Esophagus squamous epithelium (tissue), 5 donors: Measurements from ENCODE around the gene CDC42EP2. TPM values are rescaled to one million over a fixed set of nuclear protein-coding genes. Genes with fewer than 3 reads are reported as not detected.
A peak's percentile ranks its signal among the peaks of the same experiment; 100 is the strongest.

ENCODE experiments used
- DNase-seq: peaks from one replicate; lab custom pipeline; 2025; lab: John Stamatoyannopoulos, UW
- H3K27ac ChIP-seq, 4 donors: fragments of 200-600 bp; sonication (generic); one replicate each; pipeline ENCODE4 v1.5.1; 2016 to 2019; ENCODE audit warnings: mild to moderate bottlenecking in 1 of 4
- H3K27me3 ChIP-seq, 4 donors: fragments of 200-600 bp; sonication (generic); 1 replicate in 3 of 4; 2 replicates in 1 of 4; pipeline versions ENCODE4 v1.5.1 to v1.6.0; 2017 to 2021; ENCODE audit warnings: antibody characterized with exemption in 1 of 4
- H3K36me3 ChIP-seq, 3 donors: fragments of 200-600 bp; sonication (generic); one replicate each; pipeline ENCODE4 v1.5.1; 2016 to 2019
- H3K4me1 ChIP-seq, 3 donors: fragments of 200-600 bp; sonication (generic); one replicate each; pipeline ENCODE4 v1.5.1; 2017 to 2019
- H3K4me3 ChIP-seq, 4 donors: fragments of 200-600 bp; sonication (generic); 1 replicate in 3 of 4; 2 replicates in 1 of 4; pipeline ENCODE4 v1.5.1; 2016 to 2019; ENCODE audit warnings: mild to moderate bottlenecking in 2 of 4, moderate library complexity in 1 of 4
- H3K9me3 ChIP-seq, 3 donors: fragments of 200-600 bp; sonication (generic); one replicate each; pipeline ENCODE4 v1.5.1; 2016 to 2019
- POLR2A ChIP-seq, 4 donors: fragments of 450-650 bp; IDR thresholded peaks; one replicate each; pipeline ENCODE4 v1.6.1; 2017; ENCODE audit warnings: antibody characterized with exemption in 4 of 4, mild to moderate bottlenecking in 4 of 4, moderate library complexity in 3 of 4
- WGBS, 2 donors: methylation state at CpG; one replicate each; pipeline ENCODE4 v1.1.5; 2018; 5-methylcytosine and 5-hydroxymethylcytosine counted together
- intact Hi-C: fragments of 100-400 bp; cut with DNase I; formaldehyde crosslinking; loops from one replicate; pipeline ENCODE4 v1.15.0; 2022
- total RNA-seq, 4 donors: library from RNA; depleted of rRNA; stranded (reverse); fragments of >200 nt; gene quantifications; one replicate each; pipeline ENCODE4 v1.1.0, GENCODE V29; 2016
- TF ChIP-seq, protein P1 (sequence below), 6 experiments: fragments of 450-650 bp in 4 of 6; fragments of 200-600 bp in 2 of 6; sonication (generic) in 2 of 6; IDR thresholded peaks; one replicate each; pipeline ENCODE4 v1.5.1; 2016 to 2019; ENCODE audit warnings: antibody characterized with exemption in 6 of 6, mild to moderate bottlenecking in 4 of 6, moderate library complexity in 4 of 6
- donor health status: DM: yes; HTN: yes; CAD: no.

CDC42EP2 gene
- total RNA-seq, 4 donors from 2014 or later = 0.76 to 11.4 (median 5.6) TPM

GRCh38 chr11:65321828-65322485 is 7.3 kb downstream of the CDC42EP2 start:
- DNase-seq = no peak

GRCh38 chr11:65323813-65324212 is 9.1 kb downstream of the CDC42EP2 start:
- TF ChIP-seq POLR2A (IDR thresholded peaks at IDR 0.05) = no peak
- TF ChIP-seq, protein P1, sequence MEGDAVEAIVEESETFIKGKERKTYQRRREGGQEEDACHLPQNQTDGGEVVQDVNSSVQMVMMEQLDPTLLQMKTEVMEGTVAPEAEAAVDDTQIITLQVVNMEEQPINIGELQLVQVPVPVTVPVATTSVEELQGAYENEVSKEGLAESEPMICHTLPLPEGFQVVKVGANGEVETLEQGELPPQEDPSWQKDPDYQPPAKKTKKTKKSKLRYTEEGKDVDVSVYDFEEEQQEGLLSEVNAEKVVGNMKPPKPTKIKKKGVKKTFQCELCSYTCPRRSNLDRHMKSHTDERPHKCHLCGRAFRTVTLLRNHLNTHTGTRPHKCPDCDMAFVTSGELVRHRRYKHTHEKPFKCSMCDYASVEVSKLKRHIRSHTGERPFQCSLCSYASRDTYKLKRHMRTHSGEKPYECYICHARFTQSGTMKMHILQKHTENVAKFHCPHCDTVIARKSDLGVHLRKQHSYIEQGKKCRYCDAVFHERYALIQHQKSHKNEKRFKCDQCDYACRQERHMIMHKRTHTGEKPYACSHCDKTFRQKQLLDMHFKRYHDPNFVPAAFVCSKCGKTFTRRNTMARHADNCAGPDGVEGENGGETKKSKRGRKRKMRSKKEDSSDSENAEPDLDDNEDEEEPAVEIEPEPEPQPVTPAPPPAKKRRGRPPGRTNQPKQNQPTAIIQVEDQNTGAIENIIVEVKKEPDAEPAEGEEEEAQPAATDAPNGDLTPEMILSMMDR (IDR thresholded peaks at IDR 0.05) = no peak
- WGBS, 2 donors = 56 to 69% methylated on average over 10 of the region's 12 CpGs
- no peak overlapping the region for H3K27ac ChIP-seq
- no peak for DNase-seq
- H3K4me1 ChIP-seq = peaks cover 4 to 39% (median 11%) of the 10 kb centered on the region in 3 donors
- no peaks in the 10 kb centered on the region for H3K27me3 ChIP-seq
- no peaks in the 10 kb centered on the region for H3K9me3 ChIP-seq
- H3K4me3 ChIP-seq = no peak overlapping the region
- H3K36me3 ChIP-seq = peaks cover 6 to 21% (median 9%) of the 10 kb centered on the region in 3 donors
- intact Hi-C loops = no loop called here

More at GRCh38 chr11:65321828-65322485, 7.3 kb downstream of the CDC42EP2 start:
- WGBS, 2 donors = 55 to 66% methylated on average over 4 of the region's 13 CpGs
- Histone ChIP-seq H3K4me3 (no peak overlapping the region), H3K27ac (peak overlapping the region in 3 of 4 donors; percentile 9 to 61 (median 55)), H3K9me3 (no peaks in the 10 kb centered on the region), H3K36me3 (peaks cover 6 to 21% (median 9%) of the 10 kb centered on the region in 3 donors), H3K4me1 (peaks cover 8 to 56% (median 15%) of the 10 kb centered on the region in 3 donors), H3K27me3 (no peaks in the 10 kb centered on the region)
- TF ChIP-seq, protein P1 (IDR thresholded peaks at IDR 0.05) = no peak
- TF ChIP-seq POLR2A (IDR thresholded peaks at IDR 0.05) = no peak
- intact Hi-C loops = no loop called here

DNA sequence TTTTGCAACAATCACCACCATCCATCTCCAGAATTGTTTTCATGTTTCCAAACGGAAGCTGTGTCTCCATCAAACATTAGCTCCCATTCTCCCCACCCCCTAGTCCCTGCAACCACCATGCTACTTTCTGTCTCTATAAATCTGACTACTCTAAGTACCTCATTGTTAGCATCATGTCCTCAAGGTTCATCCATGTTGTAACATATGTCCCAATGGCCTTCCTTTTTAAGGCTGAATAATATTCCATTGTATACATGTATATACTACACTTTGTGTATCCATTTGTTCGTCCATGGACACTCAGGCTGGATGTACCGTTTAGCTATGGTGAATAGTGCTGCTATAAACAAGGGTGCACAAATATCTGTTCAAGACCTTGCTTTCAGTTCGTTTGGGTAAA is 10.8 kb downstream of the CDC42EP2 start:
- no peaks in the 10 kb centered on the region for H3K9me3 ChIP-seq
- TF ChIP-seq POLR2A (IDR thresholded peaks at IDR 0.05) = no peak
- TF ChIP-seq, protein P1 (IDR thresholded peaks at IDR 0.05) = no peak
- no peak overlapping the region for H3K4me3 ChIP-seq
- WGBS, 2 donors = 78 to 85% methylated on average over 4 of the region's 4 CpGs
- no peak for DNase-seq
- H3K36me3 ChIP-seq = peaks cover 6 to 20% (median 9%) of the 10 kb centered on the region in 3 donors
- H3K27me3 ChIP-seq = no peaks in the 10 kb centered on the region
- intact Hi-C loops = no loop called here
- no peak overlapping the region for H3K27ac ChIP-seq
- H3K4me1 ChIP-seq = peaks cover 4 to 35% (median 11%) of the 10 kb centered on the region in 3 donors

- Histone ChIP-seq H3K27ac (no peak overlapping the region), H3K9me3 (no peaks in the 10 kb centered on the region), H3K27me3 (no peaks in the 10 kb centered on the region), H3K36me3 (peaks cover under 1 to 4% (median 2%) of the 10 kb centered on the region in 3 donors), H3K4me3 (no peak overlapping the region), H3K4me1 (peaks cover 2 to 19% (median 3%) of the 10 kb centered on the region in 3 donors)
- no peak for DNase-seq
- intact Hi-C loops = no loop called here
- no peak for TF ChIP-seq POLR2A (IDR thresholded peaks at IDR 0.05)
- TF ChIP-seq, protein P1 (IDR thresholded peaks at IDR 0.05) = no peak
- WGBS, 2 donors = 83 to 87% methylated on average over 4 to 8 of the region's 8 CpGs
Measured at GRCh38 chr11:65327021-65327420, 12.4 kb downstream of the CDC42EP2 start.

DNA sequence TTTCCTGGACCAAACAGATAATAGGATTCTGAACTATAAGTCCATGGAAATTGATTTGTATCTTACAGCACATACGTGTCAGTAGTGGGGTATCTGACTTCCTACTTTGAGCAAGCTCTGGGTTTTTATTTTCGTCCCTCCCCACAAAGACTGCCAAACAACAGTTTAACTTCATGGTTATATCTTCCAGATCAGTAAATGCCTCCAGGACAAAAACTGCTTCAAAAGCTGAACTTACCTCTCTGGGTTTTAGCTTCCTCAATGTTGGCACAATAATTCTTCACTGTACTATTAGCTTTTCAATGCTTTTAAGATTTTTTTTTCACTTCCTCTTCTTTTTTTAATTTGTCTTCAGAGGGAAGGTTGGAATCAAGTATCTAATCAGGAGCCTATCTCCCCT is 14.8 kb downstream of the CDC42EP2 start:
- H3K4me1 ChIP-seq = peaks cover 2 to 22% (median 3%) of the 10 kb centered on the region in 3 donors
- H3K9me3 ChIP-seq = no peaks in the 10 kb centered on the region
- H3K36me3 ChIP-seq = no peaks in the 10 kb centered on the region
- intact Hi-C loops = no loop called here
- TF ChIP-seq, protein P1 (IDR thresholded peaks at IDR 0.05) = no peak
- no peak for TF ChIP-seq POLR2A (IDR thresholded peaks at IDR 0.05)
- DNase-seq = no peak
- no peak overlapping the region for H3K4me3 ChIP-seq
- H3K27me3 ChIP-seq = no peaks in the 10 kb centered on the region
- WGBS, 2 donors = 33 to 39% methylated on average over 2 of the region's 2 CpGs
- H3K27ac ChIP-seq = peak overlapping the region in 2 of 4 donors; percentile 2 to 51
